ENCODE measurements around the gene UGT1A7.

The UGT1A7 gene

GRCh38 chr2:233817995-233818638 is 136.4 kb downstream of the UGT1A7 start:
- H3K27ac ChIP-seq (ENCODE audit: low read depth, low read length, poor library complexity, severe bottlenecking) = no peak overlapping the region
- no peak overlapping the region for H3K4me2 ChIP-seq (ENCODE audit: low read length)
- peaks cover 9% of the 10 kb centered on the region; the same call in 1 of the 2 replicates for H3K27me3 ChIP-seq (ENCODE audit: insufficient read depth, low read length)
- no peaks in the 10 kb centered on the region for H4K20me1 ChIP-seq (ENCODE audit: insufficient read depth, low read length)
- TF ChIP-seq CTCF (IDR thresholded peaks at IDR 0.05; ENCODE audit: low read length) (no peak), EZH2 (IDR thresholded peaks at IDR 0.05; ENCODE audit: borderline replicate concordance, low read length) (no peak)
- no peaks in the 10 kb centered on the region for H3K9me2 ChIP-seq (ENCODE audit: low read depth, low read length)
- H3K9ac ChIP-seq (ENCODE audit: low read length) = no peak overlapping the region
- no peak overlapping the region for H2AFZ ChIP-seq (ENCODE audit: low read length)
- no peaks in the 10 kb centered on the region for H3F3A ChIP-seq (ENCODE audit: insufficient read depth, low read length)
- no peaks in the 10 kb centered on the region for H3K79me2 ChIP-seq (ENCODE audit: insufficient read depth, low read length)
- H3K4me3 ChIP-seq (ENCODE audit: low read depth, low read length, poor library complexity, severe bottlenecking) = no peak overlapping the region
- no peaks in the 10 kb centered on the region for H3K36me3 ChIP-seq (ENCODE audit: insufficient read depth, low read length)
- no peaks in the 10 kb centered on the region for H3K4me1 ChIP-seq (ENCODE audit: insufficient read depth, low read length, severe bottlenecking)
- H3K9me3 ChIP-seq (ENCODE audit: low read length) = no peaks in the 10 kb centered on the region

GRCh38 chr2:233818639-233819621 is 137.2 kb downstream of the UGT1A7 start:
- H3K27ac ChIP-seq (ENCODE audit: low read depth, low read length, poor library complexity, severe bottlenecking) = no peak overlapping the region
- no peaks in the 10 kb centered on the region for H3F3A ChIP-seq (ENCODE audit: insufficient read depth, low read length)
- H3K27me3 ChIP-seq (ENCODE audit: insufficient read depth, low read length) = peaks cover 9% of the 10 kb centered on the region; the same call in 1 of the 2 replicates
- H2AFZ ChIP-seq (ENCODE audit: low read length) = no peak overlapping the region
- H4K20me1 ChIP-seq (ENCODE audit: insufficient read depth, low read length) = no peaks in the 10 kb centered on the region
- no peaks in the 10 kb centered on the region for H3K79me2 ChIP-seq (ENCODE audit: insufficient read depth, low read length)
- H3K4me2 ChIP-seq (ENCODE audit: low read length) = no peak overlapping the region
- no peaks in the 10 kb centered on the region for H3K9me3 ChIP-seq (ENCODE audit: low read length)
- no peak overlapping the region for H3K4me3 ChIP-seq (ENCODE audit: low read depth, low read length, poor library complexity, severe bottlenecking)
- no peak for TF ChIP-seq EZH2 (IDR thresholded peaks at IDR 0.05; ENCODE audit: borderline replicate concordance, low read length)
- no peak for TF ChIP-seq CTCF (IDR thresholded peaks at IDR 0.05; ENCODE audit: low read length)
- H3K36me3 ChIP-seq (ENCODE audit: insufficient read depth, low read length) = no peaks in the 10 kb centered on the region
- H3K9me2 ChIP-seq (ENCODE audit: low read depth, low read length) = no peaks in the 10 kb centered on the region
- no peaks in the 10 kb centered on the region for H3K4me1 ChIP-seq (ENCODE audit: insufficient read depth, low read length, severe bottlenecking)
- H3K9ac ChIP-seq (ENCODE audit: low read length) = no peak overlapping the region

GRCh38 chr2:233819884-233820773 is 138.4 kb downstream of the UGT1A7 start:
- Histone ChIP-seq H3K27me3 (ENCODE audit: insufficient read depth, low read length) (peaks cover 9% of the 10 kb centered on the region; the same call in 1 of the 2 replicates), H3K36me3 (ENCODE audit: insufficient read depth, low read length) (no peaks in the 10 kb centered on the region), H3K79me2 (ENCODE audit: insufficient read depth, low read length) (no peaks in the 10 kb centered on the region), H4K20me1 (ENCODE audit: insufficient read depth, low read length) (no peaks in the 10 kb centered on the region), H2AFZ (ENCODE audit: low read length) (no peak overlapping the region), H3K4me3 (ENCODE audit: low read depth, low read length, poor library complexity, severe bottlenecking) (no peak overlapping the region), H3K4me2 (ENCODE audit: low read length) (no peak overlapping the region), H3K9me2 (ENCODE audit: low read depth, low read length) (no peaks in the 10 kb centered on the region), H3F3A (ENCODE audit: insufficient read depth, low read length) (no peaks in the 10 kb centered on the region), H3K4me1 (ENCODE audit: insufficient read depth, low read length, severe bottlenecking) (no peaks in the 10 kb centered on the region), H3K9ac (ENCODE audit: low read length) (no peak overlapping the region), H3K27ac (ENCODE audit: low read depth, low read length, poor library complexity, severe bottlenecking) (no peak overlapping the region), H3K9me3 (ENCODE audit: low read length) (no peaks in the 10 kb centered on the region)
- no peak for TF ChIP-seq CTCF (IDR thresholded peaks at IDR 0.05; ENCODE audit: low read length)
- TF ChIP-seq EZH2 (IDR thresholded peaks at IDR 0.05; ENCODE audit: borderline replicate concordance, low read length) = no peak
